HG03575 (cell line): ENCODE results near the gene NAIP.
"Not testable (repeated sequence)": the region's sequence is repeated elsewhere in the genome, so short reads cannot be mapped to it uniquely, and the experiment has no call there.

Experiments
- ATAC-seq: cut with Tn5 transposase; IDR thresholded peaks from one replicate; pipeline ENCODE4 v1.9.1; 2021; ENCODE audit not compliant: unreplicated experiment, insufficient number of reproducible peaks, low FRiP score; ENCODE audit errors: extremely low read depth

NAIP gene

GRCh38 chr5:70932560-70932959, 92.6 kb downstream of the NAIP start:
- ATAC-seq, result not testable (repeated sequence)

- ATAC-seq, result not testable (repeated sequence)
These were observed 93.3 kb downstream of the NAIP start for GRCh38 chr5:70931709-70932368.

- not testable (repeated sequence) for ATAC-seq
These were observed 100.0 kb downstream of the NAIP start for GRCh38 chr5:70925211-70925562.
